B cell (primary cell): ENCODE data around the gene TNFRSF1A. TPM values are rescaled to one million over a fixed set of nuclear protein-coding genes. Genes with fewer than 3 reads are reported as not detected.

Source experiments
- ATAC-seq: fragments of 200-7000 bp; cut with Tn5 transposase; one replicate; pipeline ENCODE4 v1.10.0; 2021; ENCODE audit warnings: low read depth, mild to moderate bottlenecking, moderate number of reproducible peaks, moderate library complexity
- CTCF ChIA-PET: fragments of 350-600 bp; sonication (Branson Sonifier 250); formaldehyde crosslinking; loops from one replicate; lab custom pipeline; 2021; ENCODE audit warnings: antibody characterized with exemption, inconsistent platforms; lab: Charles Lee
- POLR2A ChIA-PET: fragments of 350-600 bp; sonication (Branson Sonifier 250); formaldehyde crosslinking; loops from one replicate; lab custom pipeline; 2021; ENCODE audit warnings: antibody characterized with exemption; lab: Charles Lee
- DNase-seq: peaks from one replicate; pipeline ENCODE4 v3.0.0; 2013
- H2AFZ ChIP-seq: 2 replicates; pipeline ENCODE4 v1.6.1; 2012; ENCODE audit warnings: mild to moderate bottlenecking, low read depth, low read length; ENCODE audit not compliant: insufficient read depth, poor library complexity, severe bottlenecking
- H3K27ac ChIP-seq, 2 donors: 1 replicate in 1 of 2; 2 replicates in 1 of 2; pipeline ENCODE4 v1.5.1; 2012 to 2013; ENCODE audit warnings: low read length in 2 of 2, mild to moderate bottlenecking in 2 of 2, moderate library complexity in 1 of 2
- H3K27me3 ChIP-seq, 4 experiments: fragments of 200-600 bp in 1 of 4; sonication (generic) in 1 of 4; replicated peaks in 1 of 4; 1 replicate in 2 of 4; 2 replicates in 2 of 4; pipeline versions ENCODE4 v1.6.1 to v1.7.0; 2013 to 2016; ENCODE audit warnings: low read length in 3 of 4, mild to moderate bottlenecking in 2 of 4, mixed read lengths in 1 of 4, moderate library complexity in 1 of 4; ENCODE audit not compliant: insufficient read depth in 4 of 4, control insufficient read depth in 3 of 4; ENCODE audit errors: control extremely low read depth in 1 of 4
- H3K36me3 ChIP-seq, 2 experiments: replicated peaks in 1 of 2; 1 replicate in 1 of 2; 2 replicates in 1 of 2; pipeline versions ENCODE4 v1.6.1 to v1.7.1; 2013; ENCODE audit warnings: low read length in 1 of 2; ENCODE audit not compliant: insufficient read depth in 2 of 2, control insufficient read depth in 1 of 2; ENCODE audit errors: control extremely low read depth in 1 of 2, extremely low read depth in 1 of 2
- H3K4me1 ChIP-seq, 2 donors: fragments of 200-600 bp in 1 of 2; sonication (generic) in 1 of 2; 1 replicate in 1 of 2; 2 replicates in 1 of 2; pipeline versions ENCODE4 v1.5.1 to v1.6.1; 2013 to 2017; ENCODE audit warnings: low read length in 2 of 2; ENCODE audit not compliant: control insufficient read depth in 2 of 2, insufficient read depth in 2 of 2
- H3K4me2 ChIP-seq: replicated peaks from 2 replicates; pipeline ENCODE3; 2012; ENCODE audit warnings: mild to moderate bottlenecking, low read depth, low read length; ENCODE audit not compliant: poor library complexity, severe bottlenecking
- H3K4me3 ChIP-seq, 5 experiments: fragments of 200-600 bp in 1 of 5; sonication (generic) in 1 of 5; 1 replicate in 3 of 5; 2 replicates in 2 of 5; pipeline versions ENCODE4 v1.5.1 to v1.7.0; 2011 to 2016; ENCODE audit warnings: low read length in 4 of 5, mild to moderate bottlenecking in 4 of 5, low read depth in 2 of 5, control low read depth in 1 of 5, moderate library complexity in 1 of 5; ENCODE audit not compliant: insufficient read depth in 1 of 5; ENCODE audit errors: control extremely low read depth in 1 of 5, extremely low read depth in 1 of 5
- H3K79me2 ChIP-seq: fragments of 200-600 bp; sonication (generic); one replicate; pipeline ENCODE4 v1.6.0; 2016; ENCODE audit warnings: low read length; ENCODE audit not compliant: control insufficient read depth, insufficient read depth
- H3K9ac ChIP-seq: fragments of 200-600 bp; sonication (generic); 2 replicates; pipeline ENCODE4 v1.6.1; 2017; ENCODE audit warnings: mild to moderate bottlenecking, low read length, moderate library complexity
- H3K9me3 ChIP-seq, 3 donors: one replicate each; pipeline versions ENCODE4 v1.6.1 to v1.7.1; 2013; ENCODE audit warnings: low read length in 2 of 3; ENCODE audit not compliant: control insufficient read depth in 2 of 3, insufficient read depth in 1 of 3; ENCODE audit errors: control extremely low read depth in 1 of 3
- H4K20me1 ChIP-seq: 2 replicates; pipeline ENCODE4 v1.6.0; 2012; ENCODE audit warnings: mild to moderate bottlenecking, low read length; ENCODE audit not compliant: insufficient read depth, control insufficient read depth, poor library complexity, severe bottlenecking
- H3K27ac Mint-ChIP-seq: one replicate; pipeline ENCODE4 v1.8.0; 2021; ENCODE audit warnings: mixed read lengths
- H3K27me3 Mint-ChIP-seq: one replicate; pipeline ENCODE4 v1.8.0; 2021; ENCODE audit warnings: mixed read lengths
- H3K4me1 Mint-ChIP-seq: one replicate; pipeline ENCODE4 v1.8.0; 2021; ENCODE audit warnings: mixed read lengths
- H3K4me3 Mint-ChIP-seq: one replicate; pipeline ENCODE4 v1.8.0; 2021; ENCODE audit warnings: mixed read lengths
- H3K9me3 Mint-ChIP-seq: one replicate; pipeline ENCODE4 v1.8.0; 2022; ENCODE audit warnings: mixed read lengths; ENCODE audit not compliant: insufficient read depth
- EZH2 ChIP-seq: IDR thresholded peaks from 2 replicates; pipeline ENCODE4 v1.6.1; 2012; ENCODE audit warnings: borderline replicate concordance, low read depth, mild to moderate bottlenecking, moderate library complexity, low read length; ENCODE audit not compliant: insufficient read depth, poor library complexity, severe bottlenecking
- WGBS: methylation state at CpG from one replicate; pipeline ENCODE4 v1.1.5; 2013; ENCODE audit warnings: missing lambda C conversion rate; ENCODE audit not compliant: insufficient coverage; 5-methylcytosine and 5-hydroxymethylcytosine counted together
- intact Hi-C: fragments of 100-400 bp; cut with micrococcal nuclease; formaldehyde crosslinking; loops from one replicate; pipeline ENCODE4 v1.10.0; 2022
- polyA plus RNA-seq: library from polyadenylated mRNA; depleted of rRNA; stranded (reverse); fragments of >200 nt; gene quantifications from 2 replicates; pipeline ENCODE4 v1.2.3, GENCODE V29; 2012
- total RNA-seq, 2 donors: library from RNA; stranded (reverse); fragments of 120-200 nt in 1 of 2; gene quantifications; 1 replicate in 1 of 2; 2 replicates in 1 of 2; pipeline versions ENCODE4 v1.2.3 to v1.2.4, GENCODE V29; 2013 to 2022
- TF ChIP-seq, protein P1 (sequence below): fragments of 200-600 bp; IDR thresholded peaks from one replicate; pipeline ENCODE4 v1.8.0; 2022; ENCODE audit warnings: antibody characterized with exemption, mild to moderate bottlenecking

The TNFRSF1A gene
- total and polyA plus RNA-seq, 2 donors (not counting 1 experiment from before 2014, with no cell fraction given), result 0.59 to 1.6 TPM

DNA sequence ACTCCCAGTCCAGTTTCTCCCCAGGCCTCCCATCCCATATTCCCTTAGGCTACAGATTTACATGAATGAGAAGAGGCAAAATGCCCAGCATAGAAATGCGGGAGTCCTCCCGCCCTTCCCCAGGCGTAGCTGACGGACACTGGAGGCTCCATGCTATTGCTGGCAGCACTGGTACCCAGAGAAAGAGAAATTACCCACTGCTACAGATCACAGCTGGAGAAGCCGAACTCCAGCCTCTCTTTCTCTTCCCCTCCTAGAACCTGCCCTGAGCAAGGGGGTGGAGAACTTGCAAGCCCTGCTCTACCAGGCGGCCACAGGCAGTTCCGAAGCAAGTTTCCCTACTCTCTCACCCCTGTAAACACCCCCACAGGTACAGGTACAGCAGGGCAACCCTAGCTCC, 45.7 kb upstream of the TNFRSF1A start:
- H3K27ac ChIP-seq, result no peak overlapping the region
- peaks cover 10 to 15% of the 10 kb centered on the region in 2 donors for H3K4me1 ChIP-seq
- peaks cover 0 to 36% (median 15%) of the 10 kb centered on the region in 4 experiments for H3K27me3 ChIP-seq
- Mint-ChIP-seq H3K27me3 (peaks cover 43% of the 10 kb centered on the region), H3K4me3 (no peak overlapping the region), H3K9me3 (no peaks in the 10 kb centered on the region), H3K4me1 (peaks cover 6% of the 10 kb centered on the region), H3K27ac (no peak overlapping the region)
- no peak overlapping the region for H3K4me2 ChIP-seq
- intact Hi-C loops, result no loop called here
- H3K9ac ChIP-seq, result no peak overlapping the region
- H4K20me1 ChIP-seq, result no peaks in the 10 kb centered on the region
- H3K36me3 ChIP-seq, result no peaks in the 10 kb centered on the region
- no peak overlapping the region for H2AFZ ChIP-seq
- POLR2A ChIA-PET, result no interaction called here
- H3K9me3 ChIP-seq, result peaks cover 0 to 12% (median 0%) of the 10 kb centered on the region in 3 donors
- TF ChIP-seq, protein P1, sequence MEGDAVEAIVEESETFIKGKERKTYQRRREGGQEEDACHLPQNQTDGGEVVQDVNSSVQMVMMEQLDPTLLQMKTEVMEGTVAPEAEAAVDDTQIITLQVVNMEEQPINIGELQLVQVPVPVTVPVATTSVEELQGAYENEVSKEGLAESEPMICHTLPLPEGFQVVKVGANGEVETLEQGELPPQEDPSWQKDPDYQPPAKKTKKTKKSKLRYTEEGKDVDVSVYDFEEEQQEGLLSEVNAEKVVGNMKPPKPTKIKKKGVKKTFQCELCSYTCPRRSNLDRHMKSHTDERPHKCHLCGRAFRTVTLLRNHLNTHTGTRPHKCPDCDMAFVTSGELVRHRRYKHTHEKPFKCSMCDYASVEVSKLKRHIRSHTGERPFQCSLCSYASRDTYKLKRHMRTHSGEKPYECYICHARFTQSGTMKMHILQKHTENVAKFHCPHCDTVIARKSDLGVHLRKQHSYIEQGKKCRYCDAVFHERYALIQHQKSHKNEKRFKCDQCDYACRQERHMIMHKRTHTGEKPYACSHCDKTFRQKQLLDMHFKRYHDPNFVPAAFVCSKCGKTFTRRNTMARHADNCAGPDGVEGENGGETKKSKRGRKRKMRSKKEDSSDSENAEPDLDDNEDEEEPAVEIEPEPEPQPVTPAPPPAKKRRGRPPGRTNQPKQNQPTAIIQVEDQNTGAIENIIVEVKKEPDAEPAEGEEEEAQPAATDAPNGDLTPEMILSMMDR, result no peak
- TF ChIP-seq EZH2, result no peak
- H3K4me3 ChIP-seq, result no peak overlapping the region
- WGBS, result 93% methylated on average over 6 of the region's 7 CpGs
- CTCF ChIA-PET, result no interaction called here
- no peak for ATAC-seq
- H3K79me2 ChIP-seq, result no peaks in the 10 kb centered on the region
- no peak for DNase-seq

DNA sequence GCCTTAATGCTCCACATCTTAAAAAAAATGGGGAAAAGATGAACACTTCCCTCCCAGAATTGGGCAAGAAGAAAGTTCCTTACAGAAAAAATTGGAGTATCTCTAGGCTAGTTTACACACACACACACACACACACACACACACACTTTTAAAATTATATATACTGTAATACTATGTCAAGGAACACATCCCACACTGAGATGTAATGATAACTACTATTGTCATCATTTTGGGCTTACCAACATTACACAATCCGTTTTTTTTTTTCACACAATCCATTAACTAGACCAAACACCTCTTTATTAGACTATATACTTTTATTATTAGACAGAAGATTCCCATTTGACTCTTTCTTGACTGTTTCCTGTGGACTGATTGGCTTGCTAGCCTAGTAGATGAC, 44.6 kb upstream of the TNFRSF1A start:
- Histone ChIP-seq H3K27me3 (peaks cover 0 to 43% (median 17%) of the 10 kb centered on the region in 4 experiments), H3K4me3 (no peak overlapping the region), H3K79me2 (no peaks in the 10 kb centered on the region), H3K4me2 (no peak overlapping the region), H2AFZ (no peak overlapping the region), H3K27ac (no peak overlapping the region), H3K4me1 (peaks cover 10 to 17% of the 10 kb centered on the region in 2 donors), H3K36me3 (no peaks in the 10 kb centered on the region), H3K9ac (no peak overlapping the region), H4K20me1 (no peaks in the 10 kb centered on the region), H3K9me3 (peaks cover 0 to 12% (median 0%) of the 10 kb centered on the region in 3 donors)
- Mint-ChIP-seq H3K4me1 (peaks cover 6% of the 10 kb centered on the region), H3K9me3 (no peaks in the 10 kb centered on the region), H3K27ac (no peak overlapping the region), H3K4me3 (no peak overlapping the region), H3K27me3 (peaks cover 54% of the 10 kb centered on the region)
- WGBS, result no CpG with 5 or more reads among the region's 1 CpG
- no peak for ATAC-seq
- intact Hi-C loops, result no loop called here
- ChIA-PET CTCF (no interaction called here), POLR2A (no interaction called here)
- DNase-seq, result no peak
- no peak for TF ChIP-seq EZH2
- TF ChIP-seq, protein P1, result no peak
